PC-3 (cell line): Measurements from ENCODE around the gene NFATC2IP. TPM values are rescaled to one million over a fixed set of nuclear protein-coding genes. Genes with fewer than 3 reads are reported as not detected.

Experiments used
- ATAC-seq: fragments of 200-7000 bp; cut with Tn5 transposase; 2 replicates; pipeline ENCODE4 v1.9.1; 2020; ENCODE audit warnings: mild to moderate bottlenecking, moderate library complexity
- BruUV-seq: library from RNA; stranded (reverse); fragments of 400-500 nt; replicated peaks from 2 replicates; lab custom pipeline; 2021; lab: Mats Ljungman, UMichigan
- CTCF ChIA-PET: fragments of 300-600 bp; sonication (Branson Sonifier 250); formaldehyde crosslinking; loops from one replicate; lab custom pipeline; 2022; ENCODE audit warnings: antibody characterized with exemption; lab: Charles Lee
- POLR2A ChIA-PET: fragments of 300-600 bp; sonication (Branson Sonifier 250); formaldehyde crosslinking; loops from one replicate; lab custom pipeline; 2022; ENCODE audit warnings: antibody characterized with exemption; ENCODE audit not compliant: unreplicated experiment; lab: Charles Lee
- DNase-seq: peaks from one replicate; pipeline ENCODE4 v3.0.0-alpha.2; 2015
- H2AFZ ChIP-seq: fragments of 300-600 bp; sonication (generic); 2 replicates; pipeline ENCODE4 v1.6.0; 2016; ENCODE audit warnings: antibody characterized with exemption, low read length
- H3F3A ChIP-seq: fragments of 300-600 bp; sonication (generic); one replicate; pipeline ENCODE4 v1.6.0; 2017; ENCODE audit warnings: antibody characterized with exemption, low read length, control low read depth, mild to moderate bottlenecking; ENCODE audit not compliant: unreplicated experiment
- H3K27ac ChIP-seq: fragments of 300-600 bp; sonication (generic); 2 replicates; pipeline ENCODE4 v1.5.1; 2016; ENCODE audit warnings: mild to moderate bottlenecking, low read length
- H3K27me3 ChIP-seq: fragments of 300-600 bp; sonication (generic); 2 replicates; pipeline ENCODE4 v1.6.1; 2016; ENCODE audit warnings: low read length, mixed read lengths
- H3K36me3 ChIP-seq: fragments of 300-600 bp; sonication (generic); 2 replicates; pipeline ENCODE4 v1.6.1; 2016; ENCODE audit warnings: low read depth, mixed run types, low read length, mixed read lengths
- H3K4me1 ChIP-seq: fragments of 300-600 bp; sonication (generic); 2 replicates; pipeline ENCODE4 v1.5.1; 2016; ENCODE audit warnings: low read length; ENCODE audit not compliant: insufficient read depth
- H3K4me2 ChIP-seq: fragments of 300-600 bp; sonication (generic); 2 replicates; pipeline ENCODE4 v1.6.0; 2016; ENCODE audit warnings: low read length
- H3K4me3 ChIP-seq: fragments of 300-600 bp; sonication (generic); 2 replicates; pipeline ENCODE4 v1.5.1; 2016; ENCODE audit warnings: mild to moderate bottlenecking, low read length, mixed read lengths
- H3K79me2 ChIP-seq: fragments of 300-600 bp; sonication (generic); 2 replicates; pipeline ENCODE4 v1.6.1; 2017; ENCODE audit warnings: low read length, mixed read lengths
- H3K9ac ChIP-seq: fragments of 300-600 bp; sonication (generic); 2 replicates; pipeline ENCODE4 v1.6.0; 2016; ENCODE audit warnings: mild to moderate bottlenecking, low read length
- H3K9me2 ChIP-seq: fragments of 300-600 bp; sonication (generic); replicated peaks from 2 replicates; pipeline ENCODE4 v1.6.1; 2016; ENCODE audit warnings: mixed run types, low read length, mixed read lengths
- H3K9me3 ChIP-seq: fragments of 300-600 bp; sonication (generic); 2 replicates; pipeline ENCODE4 v1.6.1; 2016; ENCODE audit warnings: low read length, mixed read lengths
- H4K20me1 ChIP-seq: fragments of 300-600 bp; sonication (generic); 2 replicates; pipeline ENCODE4 v1.6.1; 2016; ENCODE audit warnings: low read length, mixed read lengths
- CTCF ChIP-seq: fragments of 300-600 bp; sonication (generic); conservative IDR thresholded peaks from 2 replicates; pipeline ENCODE4 v1.5.1; 2017; ENCODE audit warnings: antibody characterized with exemption, low read depth, mild to moderate bottlenecking, low read length
- EZH2 ChIP-seq: fragments of 300-600 bp; sonication (generic); IDR thresholded peaks from one replicate; pipeline ENCODE4 v1.6.1; 2017; ENCODE audit warnings: antibody characterized with exemption, mild to moderate bottlenecking, low read length; ENCODE audit not compliant: unreplicated experiment
- EZH2phosphoT487 ChIP-seq: fragments of 300-600 bp; sonication (generic); IDR thresholded peaks from 2 replicates; pipeline ENCODE4 v1.6.1; 2018; ENCODE audit warnings: mild to moderate bottlenecking, antibody characterized with exemption, low read length, borderline replicate concordance
- intact Hi-C: fragments of 100-400 bp; cut with micrococcal nuclease; formaldehyde crosslinking; loops from 2 replicates; pipeline ENCODE4 v1.9.0; 2023
- total RNA-seq: library from RNA; depleted of rRNA; stranded (reverse); fragments of >200 nt; gene quantifications from 2 replicates; pipeline ENCODE4 v1.2.3, GENCODE V29; 2014

NFATC2IP gene
- total RNA-seq, 1 experiment from 2014 or later, result 33.3 TPM

- BruUV-seq, result no TSS peak
- Histone ChIP-seq H3K4me3 (no peak overlapping the region; the same call in 1 of the 2 replicates), H3K4me1 (peaks cover 10% of the 10 kb centered on the region; the same call in 1 of the 2 replicates), H4K20me1 (no peaks in the 10 kb centered on the region), H3K27ac (no peak overlapping the region), H3K9me3 (no peaks in the 10 kb centered on the region), H3K4me2 (peak overlapping the region; percentile 98), H3K36me3 (no peaks in the 10 kb centered on the region), H3K79me2 (peaks cover 15% of the 10 kb centered on the region; the same call in 1 of the 2 replicates), H3K27me3 (no peaks in the 10 kb centered on the region), H3F3A (no peaks in the 10 kb centered on the region), H2AFZ (no peak overlapping the region), H3K9me2 (no peaks in the 10 kb centered on the region), H3K9ac (no peak overlapping the region)
- POLR2A ChIA-PET, result no interaction called here
- CTCF ChIA-PET, result interaction anchor here (0.6 kb wide), 1 partner anchor 20 kb away, joined by 5 read pairs; no protein-coding TSS in a partner anchor
- ATAC-seq (no peak), DNase-seq (no peak)
- intact Hi-C loops, result no loop called here
- TF ChIP-seq EZH2phosphoT487 (no peak), EZH2 (no peak), CTCF (no peak)
Observed at GRCh38 chr16:28923231-28923587, 27.5 kb upstream of the NFATC2IP start.

- H3K4me2 ChIP-seq, result peak overlapping the region; percentile 98
- intact Hi-C loops, result no loop called here
- ATAC-seq, result no peak
- no peaks in the 10 kb centered on the region for H3K36me3 ChIP-seq
- H3K9me3 ChIP-seq, result no peaks in the 10 kb centered on the region
- peak overlapping the region; percentile 80 for H3K4me3 ChIP-seq
- H3K27ac ChIP-seq, result peak overlapping the region; percentile 50
- no TSS peak for BruUV-seq
- H3K9me2 ChIP-seq, result no peaks in the 10 kb centered on the region
- H2AFZ ChIP-seq, result peak overlapping the region; percentile 76
- peaks cover 10% of the 10 kb centered on the region; the same call in 1 of the 2 replicates for H3K4me1 ChIP-seq
- H4K20me1 ChIP-seq, result no peaks in the 10 kb centered on the region
- DNase-seq, result no peak
- H3F3A ChIP-seq, result no peaks in the 10 kb centered on the region
- CTCF ChIA-PET, result no interaction called here
- TF ChIP-seq EZH2phosphoT487 (no peak), CTCF (no peak)
- POLR2A ChIA-PET, result no interaction called here
- no peaks in the 10 kb centered on the region for H3K27me3 ChIP-seq
- peaks cover 15% of the 10 kb centered on the region; the same call in 1 of the 2 replicates for H3K79me2 ChIP-seq
- peak overlapping the region; percentile 56 for H3K9ac ChIP-seq
Observed at GRCh38 chr16:28923652-28924398, 26.9 kb upstream of the NFATC2IP start.

GRCh38 chr16:28924399-28924761 lies 26.4 kb upstream of the NFATC2IP start:
- H3K27me3 ChIP-seq, result no peaks in the 10 kb centered on the region
- H3K4me2 ChIP-seq, result peak overlapping the region; percentile 98
- no peaks in the 10 kb centered on the region for H3K9me2 ChIP-seq
- ATAC-seq, result no peak
- peak overlapping the region; percentile 76 for H2AFZ ChIP-seq
- no peaks in the 10 kb centered on the region for H3F3A ChIP-seq
- peak overlapping the region; percentile 56 for H3K9ac ChIP-seq
- H3K4me3 ChIP-seq, result peak overlapping the region; percentile 80
- peaks cover 10% of the 10 kb centered on the region; the same call in 1 of the 2 replicates for H3K4me1 ChIP-seq
- H3K36me3 ChIP-seq, result no peaks in the 10 kb centered on the region
- peak overlapping the region; percentile 50 for H3K27ac ChIP-seq
- H3K79me2 ChIP-seq, result peaks cover 15% of the 10 kb centered on the region; the same call in 1 of the 2 replicates
- intact Hi-C loops, result no loop called here
- POLR2A ChIA-PET, result no interaction called here
- H4K20me1 ChIP-seq, result no peaks in the 10 kb centered on the region
- no TSS peak for BruUV-seq
- CTCF ChIA-PET, result no interaction called here
- no peaks in the 10 kb centered on the region for H3K9me3 ChIP-seq
- no peak for DNase-seq
- TF ChIP-seq CTCF (no peak), EZH2 (no peak), EZH2phosphoT487 (no peak)
